NCI-H510A (cell line): ENCODE measurements around the gene NBL1.

Experiments
- DNase-seq: peaks from one replicate; lab custom pipeline; 2025; lab: John Stamatoyannopoulos, UW

Gene NBL1

GRCh38 chr1:19646377-19647319, 2.5 kb downstream of the NBL1 start:
- DNase-seq: no peak

- DNase-seq: no peak
Measured at GRCh38 chr1:19647643-19648042, 3.5 kb downstream of the NBL1 start.

- no peak for DNase-seq
Measured at GRCh38 chr1:19648239-19648638, 4.1 kb downstream of the NBL1 start.

- DNase-seq: peak; percentile 49
Measured at GRCh38 chr1:19648689-19649088, 4.6 kb downstream of the NBL1 start.

GRCh38 chr1:19650416-19651140, 6.5 kb downstream of the NBL1 start:
- peak; percentile 36 for DNase-seq

- peak; percentile 78 for DNase-seq
Measured at GRCh38 chr1:19651141-19651737, 7.1 kb downstream of the NBL1 start.

- no peak for DNase-seq
Measured at GRCh38 chr1:19654386-19654785, 10.3 kb downstream of the NBL1 start.

- no peak for DNase-seq
Measured at GRCh38 chr1:19654886-19655717, 11.0 kb downstream of the NBL1 start.

- no peak for DNase-seq
Measured at GRCh38 chr1:19655718-19656080, 11.6 kb downstream of the NBL1 start.

GRCh38 chr1:19656134-19656779, 12.1 kb downstream of the NBL1 start:
- DNase-seq: no peak

- DNase-seq: no peak
Measured at GRCh38 chr1:19656780-19657466, 12.8 kb downstream of the NBL1 start.

- DNase-seq: no peak
Measured at GRCh38 chr1:19657511-19657910, 13.4 kb downstream of the NBL1 start.

GRCh38 chr1:19658186-19658585, 14.1 kb downstream of the NBL1 start:
- DNase-seq: no peak

GRCh38 chr1:19661721-19662228, 17.7 kb downstream of the NBL1 start:
- DNase-seq: no peak

- DNase-seq: no peak
Measured at GRCh38 chr1:19662313-19662712, 18.2 kb downstream of the NBL1 start.

GRCh38 chr1:19664453-19665185, 20.5 kb downstream of the NBL1 start, which contains the start of gene HTR6:
TSS of gene HTR6 (plus strand) at chr1:19664875. CDS start at chr1:19665754, 879 bp downstream.
- DNase-seq: peak; percentile 52

GRCh38 chr1:19665186-19665495, 21.0 kb downstream of the NBL1 start:
- DNase-seq: no peak

GRCh38 chr1:19665496-19666465, 21.7 kb downstream of the NBL1 start:
- no peak for DNase-seq

GRCh38 chr1:19668888-19669287, 24.8 kb downstream of the NBL1 start:
- no peak for DNase-seq
